CD4-positive, alpha-beta T cell treated with Interleukin-15 for 1 hour (primary cell): ENCODE measurements around the gene FRMD4B.
A peak's percentile ranks its signal among the peaks of the same experiment; 100 is the strongest.
"Not testable (repeated sequence)": the region's sequence is repeated elsewhere in the genome, so short reads cannot be mapped to it uniquely, and the experiment has no call there.

Source experiments
- DNase-seq: peaks from one replicate; pipeline ENCODE4 v3.0.0-alpha.2; 2020

The FRMD4B gene

GRCh38 chr3:69359916-69360315, 26.0 kb downstream of the FRMD4B start:
- DNase-seq, result no peak

GRCh38 chr3:69359339-69359893, 26.5 kb downstream of the FRMD4B start:
- DNase-seq, result no peak

- no peak for DNase-seq
These were observed 28.7 kb downstream of the FRMD4B start for GRCh38 chr3:69357196-69357595.

GRCh38 chr3:69354948-69355347, 30.9 kb downstream of the FRMD4B start:
- no peak for DNase-seq

- peak; percentile 46 for DNase-seq
These were observed 32.4 kb downstream of the FRMD4B start for GRCh38 chr3:69353503-69353902.

GRCh38 chr3:69353088-69353478, 32.8 kb downstream of the FRMD4B start:
- DNase-seq, result no peak

- no peak for DNase-seq
These were observed 33.4 kb downstream of the FRMD4B start for GRCh38 chr3:69352305-69353087.

- no peak for DNase-seq
These were observed 42.0 kb downstream of the FRMD4B start for GRCh38 chr3:69343875-69344274.

GRCh38 chr3:69342074-69342473, 43.8 kb downstream of the FRMD4B start:
- no peak for DNase-seq

- DNase-seq, result no peak
These were observed 46.1 kb downstream of the FRMD4B start for GRCh38 chr3:69339760-69340159.

- DNase-seq, result no peak
These were observed 47.0 kb downstream of the FRMD4B start for GRCh38 chr3:69338911-69339310.

GRCh38 chr3:69332934-69333333, 53.0 kb downstream of the FRMD4B start:
- no peak for DNase-seq

GRCh38 chr3:69330891-69331400, 54.9 kb downstream of the FRMD4B start:
- DNase-seq, result no peak

- no peak for DNase-seq
These were observed 56.0 kb downstream of the FRMD4B start for GRCh38 chr3:69329892-69330291.

- DNase-seq, result no peak
These were observed 57.0 kb downstream of the FRMD4B start for GRCh38 chr3:69328963-69329302.

- no peak for DNase-seq
These were observed 57.6 kb downstream of the FRMD4B start for GRCh38 chr3:69328103-69328962.

GRCh38 chr3:69326855-69327300, 59.0 kb downstream of the FRMD4B start:
- DNase-seq, result no peak

- DNase-seq, result no peak
These were observed 60.7 kb downstream of the FRMD4B start for GRCh38 chr3:69325151-69325550.

- no peak for DNase-seq
These were observed 61.4 kb downstream of the FRMD4B start for GRCh38 chr3:69324362-69325025.

GRCh38 chr3:69323941-69324340, 61.9 kb downstream of the FRMD4B start:
- no peak for DNase-seq

- not testable (repeated sequence) for DNase-seq
These were observed 63.4 kb downstream of the FRMD4B start for GRCh38 chr3:69322512-69322911.

GRCh38 chr3:69322158-69322509, 63.8 kb downstream of the FRMD4B start:
- DNase-seq, result no peak
